Activated T-cell treated with anti-CD3 and anti-CD28 coated beads, Interleukin-2, amount 50 U/mL, for 48 hours (primary cell): ENCODE measurements around the gene SUMO1.
"Not testable (repeated sequence)": the region's sequence is repeated elsewhere in the genome, so short reads cannot be mapped to it uniquely, and the experiment has no call there.

Source experiments
- DNase-seq, 2 experiments: peaks; one replicate each; pipeline ENCODE4 v3.0.0-alpha.2; 2020

Gene SUMO1

GRCh38 chr2:202238234-202239197 is at the start of gene SUMO1:
Gene SUMO1 (minus strand): TSS chr2:202238597. CDS start chr2:202238451, 146 bp downstream.
- peak; percentile 94 to 96 for DNase-seq

- DNase-seq = no peak
Measured at GRCh38 chr2:202286595-202286994, 48.2 kb upstream of the SUMO1 start.

GRCh38 chr2:202278944-202279343 is 40.5 kb upstream of the SUMO1 start:
- DNase-seq = no peak

- DNase-seq = no peak
Measured at GRCh38 chr2:202278036-202278760, 39.8 kb upstream of the SUMO1 start.

- peak; percentile 58 to 64 for DNase-seq
Measured at GRCh38 chr2:202276078-202276720, 37.8 kb upstream of the SUMO1 start.

- no peak for DNase-seq
Measured at GRCh38 chr2:202270487-202270886, 32.1 kb upstream of the SUMO1 start.

- DNase-seq = no peak
Measured at GRCh38 chr2:202269585-202269984, 31.2 kb upstream of the SUMO1 start.

- no peak for DNase-seq
Measured at GRCh38 chr2:202267495-202267894, 29.1 kb upstream of the SUMO1 start.

- peak; percentile 89 to 91 for DNase-seq
Measured at GRCh38 chr2:202265467-202266277, 27.3 kb upstream of the SUMO1 start, which contains the start of gene NOP58. Gene NOP58 (plus strand): TSS chr2:202265763. CDS start chr2:202265942, 179 bp downstream.

GRCh38 chr2:202261531-202261930 is 23.1 kb upstream of the SUMO1 start:
- no peak for DNase-seq

GRCh38 chr2:202251494-202251893 is 13.1 kb upstream of the SUMO1 start:
- DNase-seq = no peak

GRCh38 chr2:202249521-202250253 is 11.3 kb upstream of the SUMO1 start:
- no peak for DNase-seq

- not testable (repeated sequence) for DNase-seq
Measured at GRCh38 chr2:202247710-202248109, 9.3 kb upstream of the SUMO1 start.

GRCh38 chr2:202237787-202238233 is 587 bp downstream of the SUMO1 start:
- peak in 1 of 2 experiments; percentile 58 for DNase-seq

- no peak for DNase-seq
Measured at GRCh38 chr2:202221873-202222272, 16.5 kb downstream of the SUMO1 start.

- DNase-seq = no peak
Measured at GRCh38 chr2:202215179-202215578, 23.2 kb downstream of the SUMO1 start.

GRCh38 chr2:202208526-202208925 is 29.9 kb downstream of the SUMO1 start:
- no peak for DNase-seq

GRCh38 chr2:202204855-202205254 is 33.5 kb downstream of the SUMO1 start:
- DNase-seq = no peak

GRCh38 chr2:202203348-202203747 is 35.0 kb downstream of the SUMO1 start:
- no peak for DNase-seq

- DNase-seq = no peak
Measured at GRCh38 chr2:202201220-202202160, 36.9 kb downstream of the SUMO1 start.
